ENCODE results near the gene CNTNAP2.

Gene CNTNAP2

GRCh38 chr7:147415991-147416390 is 1299.4 kb downstream of the CNTNAP2 start:
- H3F3A ChIP-seq (ENCODE audit: insufficient read depth) = no peaks in the 10 kb centered on the region
- H3K4me3 ChIP-seq (ENCODE audit: insufficient read depth, low read length, poor library complexity, severe bottlenecking) = no peak overlapping the region
- H2AFZ ChIP-seq (ENCODE audit: low read depth, low read length, severe bottlenecking) = no peak overlapping the region
- TF ChIP-seq CTCF (IDR thresholded peaks at IDR 0.05; ENCODE audit: insufficient read depth, low read length, poor library complexity, severe bottlenecking) = no peak
- TF ChIP-seq EZH2phosphoT487 (conservative IDR thresholded peaks at IDR 0.05; ENCODE audit: low read length) = no peak
- no peaks in the 10 kb centered on the region for H3K9me2 ChIP-seq (replicated peaks; ENCODE audit: insufficient read depth, low read length)
- no peak overlapping the region for H3K27ac ChIP-seq (ENCODE audit: low read depth, low read length)
- no peaks in the 10 kb centered on the region for H3K27me3 ChIP-seq (ENCODE audit: low read length)
- H3K9ac ChIP-seq (ENCODE audit: low read length) = no peak overlapping the region
- no peaks in the 10 kb centered on the region for H4K20me1 ChIP-seq (ENCODE audit: low read depth, low read length)
- no peak overlapping the region for H3K4me2 ChIP-seq (ENCODE audit: low read depth, low read length, poor library complexity, severe bottlenecking)
- H3K36me3 ChIP-seq (ENCODE audit: low read length) = no peaks in the 10 kb centered on the region
- no peaks in the 10 kb centered on the region for H3K79me2 ChIP-seq (ENCODE audit: insufficient read depth, low read length)
- H3K9me3 ChIP-seq (ENCODE audit: insufficient read depth, low read length) = no peaks in the 10 kb centered on the region

GRCh38 chr7:147418966-147419365 is 1302.4 kb downstream of the CNTNAP2 start:
- Histone ChIP-seq H3K4me2 (ENCODE audit: low read depth, low read length, poor library complexity, severe bottlenecking) (no peak overlapping the region), H3K9me2 (replicated peaks; ENCODE audit: insufficient read depth, low read length) (no peaks in the 10 kb centered on the region), H3F3A (ENCODE audit: insufficient read depth) (no peaks in the 10 kb centered on the region), H4K20me1 (ENCODE audit: low read depth, low read length) (no peaks in the 10 kb centered on the region), H2AFZ (ENCODE audit: low read depth, low read length, severe bottlenecking) (no peak overlapping the region), H3K36me3 (ENCODE audit: low read length) (no peaks in the 10 kb centered on the region), H3K79me2 (ENCODE audit: insufficient read depth, low read length) (no peaks in the 10 kb centered on the region), H3K27me3 (ENCODE audit: low read length) (no peaks in the 10 kb centered on the region), H3K27ac (ENCODE audit: low read depth, low read length) (no peak overlapping the region), H3K4me3 (ENCODE audit: insufficient read depth, low read length, poor library complexity, severe bottlenecking) (no peak overlapping the region), H3K9me3 (ENCODE audit: insufficient read depth, low read length) (no peaks in the 10 kb centered on the region), H3K9ac (ENCODE audit: low read length) (no peak overlapping the region)
- TF ChIP-seq EZH2phosphoT487 (conservative IDR thresholded peaks at IDR 0.05; ENCODE audit: low read length) (no peak), CTCF (IDR thresholded peaks at IDR 0.05; ENCODE audit: insufficient read depth, low read length, poor library complexity, severe bottlenecking) (no peak)

- H3K36me3 ChIP-seq (ENCODE audit: low read length) = no peaks in the 10 kb centered on the region
- H3K4me3 ChIP-seq (ENCODE audit: insufficient read depth, low read length, poor library complexity, severe bottlenecking) = no peak overlapping the region
- no peaks in the 10 kb centered on the region for H3K27me3 ChIP-seq (ENCODE audit: low read length)
- no peak overlapping the region for H3K27ac ChIP-seq (ENCODE audit: low read depth, low read length)
- no peak for TF ChIP-seq CTCF (IDR thresholded peaks at IDR 0.05; ENCODE audit: insufficient read depth, low read length, poor library complexity, severe bottlenecking)
- H2AFZ ChIP-seq (ENCODE audit: low read depth, low read length, severe bottlenecking) = no peak overlapping the region
- H3K4me2 ChIP-seq (ENCODE audit: low read depth, low read length, poor library complexity, severe bottlenecking) = no peak overlapping the region
- H3K9me3 ChIP-seq (ENCODE audit: insufficient read depth, low read length) = no peaks in the 10 kb centered on the region
- no peaks in the 10 kb centered on the region for H3F3A ChIP-seq (ENCODE audit: insufficient read depth)
- no peak overlapping the region for H3K9ac ChIP-seq (ENCODE audit: low read length)
- no peaks in the 10 kb centered on the region for H3K79me2 ChIP-seq (ENCODE audit: insufficient read depth, low read length)
- H4K20me1 ChIP-seq (ENCODE audit: low read depth, low read length) = no peaks in the 10 kb centered on the region
- no peaks in the 10 kb centered on the region for H3K9me2 ChIP-seq (replicated peaks; ENCODE audit: insufficient read depth, low read length)
Measured at GRCh38 chr7:147423875-147424274, 1307.3 kb downstream of the CNTNAP2 start.

- Histone ChIP-seq H3K4me2 (ENCODE audit: low read depth, low read length, poor library complexity, severe bottlenecking) (no peak overlapping the region), H3K79me2 (ENCODE audit: insufficient read depth, low read length) (no peaks in the 10 kb centered on the region), H3K9ac (ENCODE audit: low read length) (no peak overlapping the region), H3K4me3 (ENCODE audit: insufficient read depth, low read length, poor library complexity, severe bottlenecking) (no peak overlapping the region), H3K9me2 (replicated peaks; ENCODE audit: insufficient read depth, low read length) (no peaks in the 10 kb centered on the region), H3K9me3 (ENCODE audit: insufficient read depth, low read length) (no peaks in the 10 kb centered on the region), H2AFZ (ENCODE audit: low read depth, low read length, severe bottlenecking) (no peak overlapping the region), H3K36me3 (ENCODE audit: low read length) (no peaks in the 10 kb centered on the region), H3K27ac (ENCODE audit: low read depth, low read length) (no peak overlapping the region), H3F3A (ENCODE audit: insufficient read depth) (no peaks in the 10 kb centered on the region), H4K20me1 (ENCODE audit: low read depth, low read length) (no peaks in the 10 kb centered on the region), H3K27me3 (ENCODE audit: low read length) (no peaks in the 10 kb centered on the region)
- no peak for TF ChIP-seq EZH2phosphoT487 (conservative IDR thresholded peaks at IDR 0.05; ENCODE audit: low read length)
- no peak for TF ChIP-seq CTCF (IDR thresholded peaks at IDR 0.05; ENCODE audit: insufficient read depth, low read length, poor library complexity, severe bottlenecking)
Measured at GRCh38 chr7:147428075-147428474, 1311.5 kb downstream of the CNTNAP2 start.
